ENCODE results near the gene MGME1. TPM values are rescaled to one million over a fixed set of nuclear protein-coding genes. Genes with fewer than 3 reads are reported as not detected.

The MGME1 gene
- total RNA-seq, 1 donor from 2014 or later = 32.7 TPM

GRCh38 chr20:17936761-17937732, 31.8 kb upstream of the MGME1 start:
- no peak overlapping the region for H3K27ac Mint-ChIP-seq
- peaks cover 14% of the 10 kb centered on the region for H3K36me3 Mint-ChIP-seq
- peak overlapping the region; percentile 43 for H3K4me3 Mint-ChIP-seq
- DNase-seq (ENCODE audit: extremely low spot score, unreplicated experiment) = no peak
- H3K4me1 Mint-ChIP-seq (ENCODE audit: unreplicated experiment) = peaks cover 47% of the 10 kb centered on the region
- no peaks in the 10 kb centered on the region for H3K27me3 Mint-ChIP-seq
- TF ChIP-seq CTCF (conservative IDR thresholded peaks at IDR 0.05) = no peak
- H3K9me3 Mint-ChIP-seq = no peaks in the 10 kb centered on the region

- H3K4me1 Mint-ChIP-seq (ENCODE audit: unreplicated experiment) = peaks cover 44% of the 10 kb centered on the region
- H3K27ac Mint-ChIP-seq = peak overlapping the region; percentile 51
- no peaks in the 10 kb centered on the region for H3K27me3 Mint-ChIP-seq
- H3K4me3 Mint-ChIP-seq = no peak overlapping the region
- H3K9me3 Mint-ChIP-seq = no peaks in the 10 kb centered on the region
- peak; percentile 90 for TF ChIP-seq CTCF (conservative IDR thresholded peaks at IDR 0.05)
- peaks cover 28% of the 10 kb centered on the region for H3K36me3 Mint-ChIP-seq
- DNase-seq (ENCODE audit: extremely low spot score, unreplicated experiment) = peak; percentile 80
These were observed 29.8 kb upstream of the MGME1 start for GRCh38 chr20:17938871-17939619.

GRCh38 chr20:17939622-17940223, 29.1 kb upstream of the MGME1 start:
- Mint-ChIP-seq H3K9me3 (no peaks in the 10 kb centered on the region), H3K4me1 (ENCODE audit: unreplicated experiment) (peaks cover 37% of the 10 kb centered on the region), H3K4me3 (no peak overlapping the region), H3K27ac (no peak overlapping the region), H3K27me3 (no peaks in the 10 kb centered on the region), H3K36me3 (peaks cover 30% of the 10 kb centered on the region)
- no peak for TF ChIP-seq CTCF (conservative IDR thresholded peaks at IDR 0.05)
- DNase-seq (ENCODE audit: extremely low spot score, unreplicated experiment) = no peak

GRCh38 chr20:17940224-17940971, 28.4 kb upstream of the MGME1 start:
- DNase-seq (ENCODE audit: extremely low spot score, unreplicated experiment) = no peak

More at GRCh38 chr20:17940224-17940971, 28.4 kb upstream of the MGME1 start:
- Mint-ChIP-seq H3K27ac (peak overlapping the region; percentile 37), H3K36me3 (peaks cover 35% of the 10 kb centered on the region), H3K4me3 (no peak overlapping the region), H3K27me3 (no peaks in the 10 kb centered on the region), H3K4me1 (ENCODE audit: unreplicated experiment) (peaks cover 36% of the 10 kb centered on the region), H3K9me3 (no peaks in the 10 kb centered on the region)
- no peak for TF ChIP-seq CTCF (conservative IDR thresholded peaks at IDR 0.05)
